ENCODE measurements around the gene MRPS18C. TPM values are rescaled to one million over a fixed set of nuclear protein-coding genes. Genes with fewer than 3 reads are reported as not detected.

Gene MRPS18C
- total RNA-seq, 6 experiments from 2014 or later: 45.2 to 72.1 (median 56.0) TPM

GRCh38 chr4:83449009-83449408, 6.8 kb upstream of the MRPS18C start:
- no peak for DNase-seq
- Mint-ChIP-seq H3K27ac (no peak overlapping the region), H3K9me3 (no peaks in the 10 kb centered on the region), H3K4me3 (no peak overlapping the region), H3K36me3 (ENCODE audit: low read depth) (peaks cover 23% of the 10 kb centered on the region), H3K4me1 (ENCODE audit: low read depth) (no peaks in the 10 kb centered on the region; the same call in 1 of the 2 replicates), H3K27me3 (ENCODE audit: insufficient read depth) (peaks cover 1% of the 10 kb centered on the region; the same call in 1 of the 2 replicates)
- TF ChIP-seq CTCF (IDR thresholded peaks at IDR 0.05): no peak

GRCh38 chr4:83454686-83455085, 1.2 kb upstream of the MRPS18C start:
- H3K27ac Mint-ChIP-seq: peak overlapping the region; percentile 100
- no peak for DNase-seq
- peaks cover 3% of the 10 kb centered on the region; the same call in 1 of the 2 replicates for H3K27me3 Mint-ChIP-seq (ENCODE audit: insufficient read depth)
- no peak for TF ChIP-seq CTCF (IDR thresholded peaks at IDR 0.05)
- H3K4me3 Mint-ChIP-seq: peak overlapping the region; percentile 99
- H3K36me3 Mint-ChIP-seq (ENCODE audit: low read depth): peaks cover 42% of the 10 kb centered on the region
- peaks cover 17% of the 10 kb centered on the region for H3K4me1 Mint-ChIP-seq (ENCODE audit: low read depth)
- H3K9me3 Mint-ChIP-seq: no peaks in the 10 kb centered on the region

GRCh38 chr4:83456184-83456501, 285 bp downstream of the MRPS18C start:
- no peak for TF ChIP-seq CTCF (IDR thresholded peaks at IDR 0.05)
- no peaks in the 10 kb centered on the region for H3K9me3 Mint-ChIP-seq
- peaks cover 17% of the 10 kb centered on the region for H3K4me1 Mint-ChIP-seq (ENCODE audit: low read depth)
- H3K27ac Mint-ChIP-seq: peak overlapping the region; percentile 100
- no peak for DNase-seq
- H3K4me3 Mint-ChIP-seq: peak overlapping the region; percentile 99
- H3K36me3 Mint-ChIP-seq (ENCODE audit: low read depth): peaks cover 42% of the 10 kb centered on the region
- H3K27me3 Mint-ChIP-seq (ENCODE audit: insufficient read depth): peaks cover 3% of the 10 kb centered on the region; the same call in 1 of the 2 replicates

- Mint-ChIP-seq H3K4me1 (ENCODE audit: low read depth) (0 out of 2 replicates have a peak, but pooled peaks cover 4% of the 10 kb centered on the region), H3K36me3 (ENCODE audit: low read depth) (peaks cover 11% of the 10 kb centered on the region), H3K27ac (no peak overlapping the region), H3K9me3 (no peaks in the 10 kb centered on the region), H3K27me3 (ENCODE audit: insufficient read depth) (no peaks in the 10 kb centered on the region; the same call in 1 of the 2 replicates), H3K4me3 (no peak overlapping the region)
- no peak for TF ChIP-seq CTCF (IDR thresholded peaks at IDR 0.05)
- DNase-seq: no peak
Measured at GRCh38 chr4:83473423-83473822, 17.6 kb downstream of the MRPS18C start.

- H3K9me3 Mint-ChIP-seq: no peaks in the 10 kb centered on the region
- no peak overlapping the region for H3K4me3 Mint-ChIP-seq
- no peak for DNase-seq
- H3K4me1 Mint-ChIP-seq (ENCODE audit: low read depth): 0 out of 2 replicates have a peak, but pooled peaks cover 4% of the 10 kb centered on the region
- peaks cover 6% of the 10 kb centered on the region for H3K36me3 Mint-ChIP-seq (ENCODE audit: low read depth)
- H3K27me3 Mint-ChIP-seq (ENCODE audit: insufficient read depth): no peaks in the 10 kb centered on the region; the same call in 1 of the 2 replicates
- TF ChIP-seq CTCF (IDR thresholded peaks at IDR 0.05): no peak
- no peak overlapping the region for H3K27ac Mint-ChIP-seq
Measured at GRCh38 chr4:83473966-83474365, 18.1 kb downstream of the MRPS18C start.
